ENCODE data around the gene IER5L.
"Not testable (repeated sequence)": the region's sequence is repeated elsewhere in the genome, so short reads cannot be mapped to it uniquely, and the experiment has no call there.

Gene IER5L

GRCh38 chr9:129198319-129199043, 20.4 kb upstream of the IER5L start:
- Mint-ChIP-seq H3K27ac (peak overlapping the region; percentile 81), H3K36me3 (ENCODE audit: low read depth) (no peaks in the 10 kb centered on the region), H3K9me3 (no peaks in the 10 kb centered on the region), H3K4me1 (ENCODE audit: low read depth) (peaks cover 34% of the 10 kb centered on the region), H3K4me3 (no peak overlapping the region), H3K27me3 (peaks cover 46% of the 10 kb centered on the region)
- intact Hi-C loops (cut with micrococcal nuclease): no loop called here

- Mint-ChIP-seq H3K4me1 (ENCODE audit: low read depth) (peaks cover 29% of the 10 kb centered on the region), H3K36me3 (ENCODE audit: low read depth) (no peaks in the 10 kb centered on the region), H3K9me3 (no peaks in the 10 kb centered on the region), H3K4me3 (no peak overlapping the region), H3K27ac (peak overlapping the region; percentile 81), H3K27me3 (peaks cover 52% of the 10 kb centered on the region)
- intact Hi-C loops (cut with micrococcal nuclease): no loop called here
These were observed 19.9 kb upstream of the IER5L start for GRCh38 chr9:129197978-129198318.

- H3K27me3 Mint-ChIP-seq: peaks cover 59% of the 10 kb centered on the region
These were observed 19.0 kb upstream of the IER5L start for GRCh38 chr9:129197045-129197444.

GRCh38 chr9:129195606-129196005, 17.5 kb upstream of the IER5L start:
- intact Hi-C loops (cut with micrococcal nuclease): no loop called here
- H3K27ac Mint-ChIP-seq: no peak overlapping the region
- peaks cover 21% of the 10 kb centered on the region for H3K4me1 Mint-ChIP-seq (ENCODE audit: low read depth)
- no peaks in the 10 kb centered on the region for H3K9me3 Mint-ChIP-seq
- no peaks in the 10 kb centered on the region for H3K36me3 Mint-ChIP-seq (ENCODE audit: low read depth)
- H3K4me3 Mint-ChIP-seq: no peak overlapping the region
- peaks cover 67% of the 10 kb centered on the region for H3K27me3 Mint-ChIP-seq

More at GRCh38 chr9:129197045-129197444, 19.0 kb upstream of the IER5L start:
- peaks cover 22% of the 10 kb centered on the region for H3K4me1 Mint-ChIP-seq (ENCODE audit: low read depth)
- H3K4me3 Mint-ChIP-seq; H3K9me3 Mint-ChIP-seq; intact Hi-C loops (cut with micrococcal nuclease); H3K36me3 Mint-ChIP-seq (ENCODE audit: low read depth); H3K27ac Mint-ChIP-seq: not testable (repeated sequence)

GRCh38 chr9:129194221-129194620, 16.2 kb upstream of the IER5L start:
- no peaks in the 10 kb centered on the region for H3K36me3 Mint-ChIP-seq (ENCODE audit: low read depth)
- H3K9me3 Mint-ChIP-seq: no peaks in the 10 kb centered on the region
- peaks cover 19% of the 10 kb centered on the region for H3K4me1 Mint-ChIP-seq (ENCODE audit: low read depth)
- intact Hi-C loops (cut with micrococcal nuclease): no loop called here
- no peak overlapping the region for H3K4me3 Mint-ChIP-seq
- no peak overlapping the region for H3K27ac Mint-ChIP-seq
- H3K27me3 Mint-ChIP-seq: peaks cover 65% of the 10 kb centered on the region

GRCh38 chr9:129193655-129194054, 15.6 kb upstream of the IER5L start:
- no peak overlapping the region for H3K4me3 Mint-ChIP-seq
- no peaks in the 10 kb centered on the region for H3K36me3 Mint-ChIP-seq (ENCODE audit: low read depth)
- H3K27ac Mint-ChIP-seq: no peak overlapping the region
- no peaks in the 10 kb centered on the region for H3K9me3 Mint-ChIP-seq
- peaks cover 64% of the 10 kb centered on the region for H3K27me3 Mint-ChIP-seq
- H3K4me1 Mint-ChIP-seq (ENCODE audit: low read depth): peaks cover 14% of the 10 kb centered on the region
- intact Hi-C loops (cut with micrococcal nuclease): no loop called here

- peaks cover 50% of the 10 kb centered on the region for H3K27me3 Mint-ChIP-seq
- H3K27ac Mint-ChIP-seq: no peak overlapping the region
- no peaks in the 10 kb centered on the region for H3K9me3 Mint-ChIP-seq
- no peaks in the 10 kb centered on the region for H3K36me3 Mint-ChIP-seq (ENCODE audit: low read depth)
- intact Hi-C loops (cut with micrococcal nuclease): no loop called here
- no peak overlapping the region for H3K4me3 Mint-ChIP-seq
- peaks cover 3% of the 10 kb centered on the region for H3K4me1 Mint-ChIP-seq (ENCODE audit: low read depth)
These were observed 13.2 kb upstream of the IER5L start for GRCh38 chr9:129191234-129191633.

GRCh38 chr9:129189971-129190370, 11.9 kb upstream of the IER5L start:
- Mint-ChIP-seq H3K27me3 (peaks cover 41% of the 10 kb centered on the region), H3K4me1 (ENCODE audit: low read depth) (peaks cover 14% of the 10 kb centered on the region)
- H3K27ac Mint-ChIP-seq; H3K4me3 Mint-ChIP-seq; H3K9me3 Mint-ChIP-seq; H3K36me3 Mint-ChIP-seq (ENCODE audit: low read depth); intact Hi-C loops (cut with micrococcal nuclease): not testable (repeated sequence)

GRCh38 chr9:129187042-129187441, 9.0 kb upstream of the IER5L start:
- no peak overlapping the region for H3K4me3 Mint-ChIP-seq
- intact Hi-C loops (cut with micrococcal nuclease): no loop called here

GRCh38 chr9:129185991-129186390, 7.9 kb upstream of the IER5L start:
- H3K27me3 Mint-ChIP-seq: peaks cover 21% of the 10 kb centered on the region
- intact Hi-C loops (cut with micrococcal nuclease): no loop called here
- H3K36me3 Mint-ChIP-seq (ENCODE audit: low read depth): no peaks in the 10 kb centered on the region
- no peaks in the 10 kb centered on the region for H3K9me3 Mint-ChIP-seq
- H3K4me3 Mint-ChIP-seq: no peak overlapping the region
- H3K27ac Mint-ChIP-seq: no peak overlapping the region
- peaks cover 41% of the 10 kb centered on the region for H3K4me1 Mint-ChIP-seq (ENCODE audit: low read depth)

More at GRCh38 chr9:129187042-129187441, 9.0 kb upstream of the IER5L start:
- H3K36me3 Mint-ChIP-seq (ENCODE audit: low read depth): no peaks in the 10 kb centered on the region
- no peak overlapping the region for H3K27ac Mint-ChIP-seq
- peaks cover 21% of the 10 kb centered on the region for H3K27me3 Mint-ChIP-seq
- peaks cover 39% of the 10 kb centered on the region for H3K4me1 Mint-ChIP-seq (ENCODE audit: low read depth)
- H3K9me3 Mint-ChIP-seq: no peaks in the 10 kb centered on the region

- Mint-ChIP-seq H3K36me3 (ENCODE audit: low read depth) (no peaks in the 10 kb centered on the region), H3K9me3 (no peaks in the 10 kb centered on the region), H3K4me1 (ENCODE audit: low read depth) (peaks cover 41% of the 10 kb centered on the region), H3K27me3 (peaks cover 25% of the 10 kb centered on the region), H3K27ac (no peak overlapping the region), H3K4me3 (no peak overlapping the region)
- intact Hi-C loops (cut with micrococcal nuclease): no loop called here
These were observed 7.3 kb upstream of the IER5L start for GRCh38 chr9:129185402-129185801.

- Mint-ChIP-seq H3K36me3 (ENCODE audit: low read depth) (no peaks in the 10 kb centered on the region), H3K4me3 (no peak overlapping the region), H3K4me1 (ENCODE audit: low read depth) (peaks cover 41% of the 10 kb centered on the region), H3K27ac (no peak overlapping the region), H3K9me3 (no peaks in the 10 kb centered on the region), H3K27me3 (peaks cover 26% of the 10 kb centered on the region)
- intact Hi-C loops (cut with micrococcal nuclease): no loop called here
These were observed 6.6 kb upstream of the IER5L start for GRCh38 chr9:129184596-129185122.

GRCh38 chr9:129184219-129184524, 6.1 kb upstream of the IER5L start:
- Mint-ChIP-seq H3K4me1 (ENCODE audit: low read depth) (peaks cover 42% of the 10 kb centered on the region), H3K27ac (no peak overlapping the region), H3K27me3 (peaks cover 27% of the 10 kb centered on the region), H3K9me3 (no peaks in the 10 kb centered on the region), H3K36me3 (ENCODE audit: low read depth) (no peaks in the 10 kb centered on the region), H3K4me3 (no peak overlapping the region)
- intact Hi-C loops (cut with micrococcal nuclease): no loop called here

GRCh38 chr9:129183495-129184218, 5.6 kb upstream of the IER5L start:
- no peak overlapping the region for H3K27ac Mint-ChIP-seq
- H3K9me3 Mint-ChIP-seq: no peaks in the 10 kb centered on the region
- peaks cover 46% of the 10 kb centered on the region for H3K4me1 Mint-ChIP-seq (ENCODE audit: low read depth)
- H3K27me3 Mint-ChIP-seq: peaks cover 30% of the 10 kb centered on the region
- H3K36me3 Mint-ChIP-seq (ENCODE audit: low read depth): no peaks in the 10 kb centered on the region
- intact Hi-C loops (cut with micrococcal nuclease): no loop called here
- no peak overlapping the region for H3K4me3 Mint-ChIP-seq

All from dendritic cell treated with granulocyte-macrophage colony-stimulating factor and Interleukin-4, amounts not matched to agents 40 ng/mL and 50 ng/mL, for 4 days (primary cell).